Natural killer cell (primary cell): ENCODE measurements around the gene NLK. TPM values are rescaled to one million over a fixed set of nuclear protein-coding genes. Genes with fewer than 3 reads are reported as not detected.

Source experiments
- ATAC-seq, 3 donors: fragments of 150-1000 bp in 2 of 3; fragments of 200-7000 bp in 1 of 3; cut with Tn5 transposase; 1 replicate in 1 of 3; 2 replicates in 2 of 3; pipeline ENCODE4 v1.10.0; 2021; ENCODE audit warnings: mild to moderate bottlenecking in 2 of 3, moderate library complexity in 2 of 3
- DNase-seq, 2 donors: peaks; one replicate each; pipeline versions ENCODE4 v3.0.0 to v3.0.0-alpha.2; 2013 to 2021; ENCODE audit warnings: mixed read lengths in 1 of 2
- H3K27ac ChIP-seq: one replicate; pipeline ENCODE4 v1.5.1; 2013; ENCODE audit warnings: mild to moderate bottlenecking, low read length
- H3K27me3 ChIP-seq: one replicate; pipeline ENCODE4 v1.6.1; 2013; ENCODE audit warnings: low read length; ENCODE audit not compliant: control insufficient read depth, insufficient read depth
- H3K36me3 ChIP-seq: one replicate; pipeline ENCODE4 v1.6.1; 2013; ENCODE audit warnings: low read length; ENCODE audit not compliant: control insufficient read depth, insufficient read depth
- H3K4me1 ChIP-seq: one replicate; pipeline ENCODE4 v1.6.1; 2013; ENCODE audit warnings: low read length; ENCODE audit not compliant: control insufficient read depth, insufficient read depth
- H3K4me3 ChIP-seq: one replicate; pipeline ENCODE4 v1.5.1; 2013; ENCODE audit warnings: low read length
- H3K9me3 ChIP-seq: one replicate; pipeline ENCODE4 v1.6.1; 2013; ENCODE audit warnings: low read length; ENCODE audit not compliant: control insufficient read depth, insufficient read depth
- H3K27ac Mint-ChIP-seq, 2 donors: one replicate each; pipeline ENCODE4 v1.8.0; 2022; ENCODE audit warnings: mild to moderate bottlenecking in 2 of 2, mixed read lengths in 2 of 2, moderate library complexity in 1 of 2
- H3K27me3 Mint-ChIP-seq, 2 donors: one replicate each; pipeline ENCODE4 v1.8.0; 2022; ENCODE audit warnings: low read depth in 2 of 2, mixed read lengths in 2 of 2
- H3K36me3 Mint-ChIP-seq: one replicate; pipeline ENCODE4 v1.8.0; 2022; ENCODE audit warnings: mixed read lengths
- H3K4me1 Mint-ChIP-seq, 2 donors: one replicate each; pipeline ENCODE4 v1.8.0; 2022; ENCODE audit warnings: mixed read lengths in 2 of 2
- H3K4me3 Mint-ChIP-seq: one replicate; pipeline ENCODE4 v1.8.0; 2022; ENCODE audit warnings: mild to moderate bottlenecking, moderate library complexity, mixed read lengths
- H3K9me3 Mint-ChIP-seq, 2 donors: one replicate each; pipeline ENCODE4 v1.8.0; 2022; ENCODE audit warnings: mixed read lengths in 2 of 2
- CTCF ChIP-seq: fragments of 200-600 bp; IDR thresholded peaks from one replicate; pipeline ENCODE4 v1.8.0; 2022; ENCODE audit warnings: antibody characterized with exemption
- WGBS: methylation state at CpG from one replicate; pipeline ENCODE4 v1.1.7; 2013; ENCODE audit warnings: missing lambda C conversion rate; ENCODE audit not compliant: insufficient coverage; 5-methylcytosine and 5-hydroxymethylcytosine counted together
- intact Hi-C: fragments of 100-400 bp; cut with micrococcal nuclease; formaldehyde crosslinking; loops from one replicate; pipeline ENCODE4 v1.14.2; 2022
- total RNA-seq, 4 donors: library from RNA; stranded (reverse); fragments of 120-200 nt in 1 of 4; gene quantifications; one replicate each; pipeline versions ENCODE4 v1.2.3 to v1.2.4, GENCODE V29; 2013 to 2022

NLK gene
- total RNA-seq, 3 donors from 2014 or later (not counting 1 experiment from before 2014, with no cell fraction given) = 18.3 to 35.6 (median 20.8) TPM

GRCh38 chr17:28053044-28053670 lies 10.7 kb downstream of the NLK start:
- H3K9me3 Mint-ChIP-seq = no peaks in the 10 kb centered on the region
- no peaks in the 10 kb centered on the region for H3K36me3 Mint-ChIP-seq

GRCh38 chr17:28053725-28054124 lies 11.2 kb downstream of the NLK start:
- Mint-ChIP-seq H3K36me3 (no peaks in the 10 kb centered on the region), H3K4me3 (no peak overlapping the region), H3K27ac (no peak overlapping the region), H3K9me3 (no peaks in the 10 kb centered on the region), H3K4me1 (peaks cover 46 to 49% of the 10 kb centered on the region in 2 donors), H3K27me3 (no peaks in the 10 kb centered on the region)
- DNase-seq = no peak
- Histone ChIP-seq H3K27ac (no peak overlapping the region), H3K27me3 (no peaks in the 10 kb centered on the region), H3K4me1 (no peaks in the 10 kb centered on the region), H3K4me3 (no peak overlapping the region), H3K36me3 (no peaks in the 10 kb centered on the region), H3K9me3 (no peaks in the 10 kb centered on the region)
- no peak for ATAC-seq
- WGBS = 88% methylated on average over 2 of the region's 2 CpGs
- intact Hi-C loops = no loop called here
- no peak for TF ChIP-seq CTCF

More at GRCh38 chr17:28053044-28053670, 10.7 kb downstream of the NLK start:
- no peaks in the 10 kb centered on the region for H3K36me3 ChIP-seq
- WGBS = 100% methylated on average over 1 of the region's 3 CpGs
- H3K27ac Mint-ChIP-seq = no peak overlapping the region
- no peak for DNase-seq
- H3K9me3 ChIP-seq = no peaks in the 10 kb centered on the region
- H3K4me1 ChIP-seq = no peaks in the 10 kb centered on the region
- H3K27me3 Mint-ChIP-seq = no peaks in the 10 kb centered on the region
- no peak for TF ChIP-seq CTCF
- ATAC-seq = no peak
- H3K4me3 Mint-ChIP-seq = no peak overlapping the region
- peaks cover 43 to 46% of the 10 kb centered on the region in 2 donors for H3K4me1 Mint-ChIP-seq
- H3K27me3 ChIP-seq = no peaks in the 10 kb centered on the region
- H3K27ac ChIP-seq = no peak overlapping the region
- intact Hi-C loops = no loop called here
- H3K4me3 ChIP-seq = no peak overlapping the region

- no peak for ATAC-seq
Observed at GRCh38 chr17:28055546-28056275, 13.2 kb downstream of the NLK start.

More at GRCh38 chr17:28055546-28056275, 13.2 kb downstream of the NLK start:
- DNase-seq = no peak
- 90% methylated on average over 2 of the region's 2 CpGs for WGBS
- Histone ChIP-seq H3K9me3 (no peaks in the 10 kb centered on the region), H3K27me3 (no peaks in the 10 kb centered on the region), H3K27ac (no peak overlapping the region), H3K36me3 (no peaks in the 10 kb centered on the region), H3K4me3 (no peak overlapping the region), H3K4me1 (no peaks in the 10 kb centered on the region)
- Mint-ChIP-seq H3K4me3 (no peak overlapping the region), H3K27ac (no peak overlapping the region), H3K4me1 (peaks cover 30 to 38% of the 10 kb centered on the region in 2 donors), H3K9me3 (no peaks in the 10 kb centered on the region), H3K27me3 (no peaks in the 10 kb centered on the region), H3K36me3 (no peaks in the 10 kb centered on the region)
- TF ChIP-seq CTCF = no peak
- intact Hi-C loops = no loop called here
